ENCODE measurements around the gene STK38L.

Gene STK38L

GRCh38 chr12:27351476-27351875 lies 107.4 kb downstream of the STK38L start:
- DNase-seq (ENCODE audit: low read depth), result no peak

- no peak for DNase-seq (ENCODE audit: low read depth)
Measured at GRCh38 chr12:27355486-27355885, 111.4 kb downstream of the STK38L start.

- DNase-seq (ENCODE audit: low read depth), result no peak
Measured at GRCh38 chr12:27355979-27356378, 111.9 kb downstream of the STK38L start.

GRCh38 chr12:27359578-27360340 lies 115.7 kb downstream of the STK38L start:
- no peak for DNase-seq (ENCODE audit: low read depth)

GRCh38 chr12:27361372-27361771 lies 117.3 kb downstream of the STK38L start:
- no peak for DNase-seq (ENCODE audit: low read depth)

- no peak for DNase-seq (ENCODE audit: low read depth)
Measured at GRCh38 chr12:27366621-27367020, 122.5 kb downstream of the STK38L start.

- DNase-seq (ENCODE audit: low read depth), result no peak
Measured at GRCh38 chr12:27367078-27367477, 123.0 kb downstream of the STK38L start.

Measured in activated T-cell treated with anti-CD3 and anti-CD28 coated beads for 1 hour (primary cell).